Cardiac muscle cell (in vitro differentiated cells and primary cell): Measurements from ENCODE around the gene RPL3. TPM values are rescaled to one million over a fixed set of nuclear protein-coding genes. Genes with fewer than 3 reads are reported as not detected.
A peak's percentile ranks its signal among the peaks of the same experiment; 100 is the strongest.

Experiments used
- DNase-seq, 2 donors: peaks; one replicate each; pipeline versions ENCODE4 v3.0.0 to v3.0.0-alpha.2; 2010 to 2017; ENCODE audit warnings: low read depth in 1 of 2, low spot score in 1 of 2
- H3K27ac ChIP-seq: fragments of 200-600 bp; sonication (generic); 2 replicates; pipeline ENCODE4 v1.5.1; 2016
- H3K27me3 ChIP-seq: fragments of 200-600 bp; sonication (generic); 2 replicates; pipeline ENCODE4 v1.6.0; 2016; ENCODE audit warnings: control low read depth
- H3K36me3 ChIP-seq: fragments of 200-600 bp; sonication (generic); 2 replicates; pipeline ENCODE4 v1.5.1; 2016; ENCODE audit warnings: control low read depth
- H3K4me1 ChIP-seq: fragments of 200-600 bp; sonication (generic); 2 replicates; pipeline ENCODE4 v1.8.1; 2017; ENCODE audit warnings: low read depth, mild to moderate bottlenecking, mixed run types
- H3K4me3 ChIP-seq: fragments of 200-600 bp; sonication (generic); 2 replicates; pipeline ENCODE4 v1.5.1; 2016; ENCODE audit warnings: mild to moderate bottlenecking
- H3K9me3 ChIP-seq: fragments of 200-600 bp; sonication (generic); 2 replicates; pipeline ENCODE4 v1.5.1; 2017; ENCODE audit warnings: low read depth, mild to moderate bottlenecking, control low read depth
- CTCF ChIP-seq: IDR thresholded peaks from 2 replicates; pipeline ENCODE4 v1.5.1; 2012; ENCODE audit warnings: low read depth, mild to moderate bottlenecking, low read length
- polyA plus RNA-seq: library from polyadenylated mRNA; unstranded; fragments of >200 nt; fragmentation: Nextera tagmentation; extraction: Ambion mirVana; gene quantifications from 2 replicates; pipeline ENCODE4 v1.2.1, GENCODE V29; 2016
- total RNA-seq: library from RNA; depleted of rRNA; stranded (reverse); fragments of >200 nt; gene quantifications from 2 replicates; pipeline ENCODE4 v1.2.3, GENCODE V29; 2016

The RPL3 gene
- total and polyA plus RNA-seq, 2 experiments from 2014 or later: 1,107 to 2,304 TPM

- peak in 1 of 2 donors; percentile 59 for DNase-seq
- Histone ChIP-seq H3K36me3 (no peaks in the 10 kb centered on the region), H3K9me3 (no peaks in the 10 kb centered on the region), H3K4me3 (no peak overlapping the region), H3K27ac (no peak overlapping the region), H3K27me3 (no peaks in the 10 kb centered on the region), H3K4me1 (no peaks in the 10 kb centered on the region)
- TF ChIP-seq CTCF: peak; percentile 38
Observed at GRCh38 chr22:39306456-39307361, 12.7 kb downstream of the RPL3 start.

DNA sequence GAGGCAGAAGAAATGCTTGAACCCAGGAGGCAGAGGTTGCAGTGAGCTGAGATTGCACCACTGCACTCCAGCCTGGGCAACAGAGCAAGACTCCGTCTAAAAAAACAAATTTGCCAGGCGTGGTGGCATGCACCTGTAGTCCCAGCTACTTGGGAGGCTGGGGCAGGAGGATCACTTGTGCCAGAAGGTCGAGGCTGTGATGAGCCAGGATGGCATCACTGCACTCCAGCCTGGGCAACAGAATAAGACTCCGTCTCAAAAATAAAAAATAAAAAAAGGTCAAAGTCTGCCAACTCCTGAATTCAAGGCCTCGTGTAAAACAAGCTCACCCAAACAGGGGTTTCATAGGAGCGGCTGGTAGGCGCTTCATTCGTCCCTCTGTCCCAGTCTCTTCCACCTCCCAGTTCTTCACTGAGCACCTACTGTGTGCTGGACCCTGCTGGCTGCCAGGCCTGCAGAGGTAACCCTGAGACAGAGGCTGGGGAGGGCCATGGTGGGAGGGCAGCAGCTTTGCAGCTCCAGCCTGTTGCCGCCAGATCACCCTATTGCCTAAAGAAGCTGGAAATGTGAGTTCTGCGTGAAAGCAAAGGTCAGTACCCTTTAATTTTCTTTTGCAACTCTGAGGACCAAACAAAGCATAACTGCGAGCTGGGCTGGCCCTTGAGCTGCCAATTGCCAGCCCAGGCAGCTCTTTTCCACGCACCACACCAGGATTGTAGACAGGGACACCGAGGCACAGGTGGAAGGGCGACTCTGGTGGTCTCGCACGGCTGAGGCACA lies 15.3 kb downstream of the RPL3 start:
- no peak overlapping the region for H3K4me3 ChIP-seq
- no peaks in the 10 kb centered on the region for H3K27me3 ChIP-seq
- no peak overlapping the region for H3K27ac ChIP-seq
- no peak for DNase-seq
- H3K36me3 ChIP-seq: no peaks in the 10 kb centered on the region
- TF ChIP-seq CTCF: no peak
- H3K9me3 ChIP-seq: no peaks in the 10 kb centered on the region
- H3K4me1 ChIP-seq: peaks cover 6% of the 10 kb centered on the region

- Histone ChIP-seq H3K4me3 (no peak overlapping the region), H3K27me3 (no peaks in the 10 kb centered on the region), H3K27ac (no peak overlapping the region), H3K4me1 (peaks cover 6% of the 10 kb centered on the region), H3K9me3 (no peaks in the 10 kb centered on the region), H3K36me3 (no peaks in the 10 kb centered on the region)
- no peak for DNase-seq
- TF ChIP-seq CTCF: no peak
Observed at GRCh38 chr22:39303358-39303757, 16.1 kb downstream of the RPL3 start.

- no peaks in the 10 kb centered on the region for H3K9me3 ChIP-seq
- no peaks in the 10 kb centered on the region for H3K27me3 ChIP-seq
- no peaks in the 10 kb centered on the region for H3K36me3 ChIP-seq
- peaks cover 12% of the 10 kb centered on the region for H3K4me1 ChIP-seq
- TF ChIP-seq CTCF: no peak
- DNase-seq: no peak
- no peak overlapping the region for H3K27ac ChIP-seq
- no peak overlapping the region for H3K4me3 ChIP-seq
Observed at GRCh38 chr22:39302431-39302960, 16.9 kb downstream of the RPL3 start.

DNA sequence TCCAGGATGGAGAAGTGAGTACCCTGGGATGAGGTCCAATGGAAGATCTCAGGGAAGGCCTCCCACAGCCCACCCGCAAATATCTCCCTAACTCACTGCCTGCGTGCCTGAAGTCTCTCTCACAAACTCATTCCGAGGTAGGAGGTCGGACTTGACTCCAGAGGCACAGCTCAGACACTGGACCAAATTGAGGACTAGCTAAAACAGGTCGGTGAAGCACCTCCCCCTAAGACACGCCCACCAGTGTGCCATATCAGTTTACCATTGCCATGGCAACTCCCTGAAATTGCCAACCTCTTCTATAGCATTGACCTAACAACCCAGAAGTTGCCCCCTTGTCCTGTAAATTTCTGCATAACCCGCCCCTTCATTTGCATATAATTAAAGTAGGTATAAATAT lies 17.5 kb downstream of the RPL3 start:
- TF ChIP-seq CTCF: no peak
- Histone ChIP-seq H3K9me3 (no peaks in the 10 kb centered on the region), H3K27me3 (no peaks in the 10 kb centered on the region), H3K27ac (no peak overlapping the region), H3K4me1 (peaks cover 15% of the 10 kb centered on the region), H3K4me3 (no peak overlapping the region), H3K36me3 (no peaks in the 10 kb centered on the region)
- no peak for DNase-seq
